ENCODE results near the gene BEGAIN. TPM values are rescaled to one million over a fixed set of nuclear protein-coding genes. Genes with fewer than 3 reads are reported as not detected.

Gene BEGAIN
- total and polyA plus RNA-seq, 2 donors (not counting 3 experiments of a cell fraction or from before 2014, with no cell fraction given), result 0.49 TPM; not detected in 1

- H3K9ac ChIP-seq (replicated peaks; ENCODE audit: extremely low read depth, insufficient read depth, low read length), result no peak overlapping the region
- H3K79me2 ChIP-seq (ENCODE audit: control insufficient read depth, insufficient read depth, low read length), result no peaks in the 10 kb centered on the region
- H3K9me3 ChIP-seq (replicated peaks; ENCODE audit: control insufficient read depth, insufficient read depth, low read length), result no peaks in the 10 kb centered on the region
- no peak for TF ChIP-seq MYC (IDR thresholded peaks at IDR 0.05; ENCODE audit: low read depth, low read length)
- no peak for TF ChIP-seq POLR2A (IDR thresholded peaks at IDR 0.05; ENCODE audit: low read depth, low read length)
- no peak for TF ChIP-seq JUN (IDR thresholded peaks at IDR 0.05; ENCODE audit: borderline replicate concordance, insufficient read depth, insufficient read length, low read depth)
- no peak for TF ChIP-seq CTCF (IDR thresholded peaks at IDR 0.05; ENCODE audit: extremely low read depth in 1 of 2, insufficient read depth in 1 of 2, low read depth in 1 of 2, low read length in 2 of 2)
- TF ChIP-seq FOS (IDR thresholded peaks at IDR 0.05; ENCODE audit: borderline replicate concordance, insufficient read depth, low read length), result no peak
- TF ChIP-seq GATA2 (IDR thresholded peaks at IDR 0.05; ENCODE audit: insufficient read depth, insufficient read length, low read depth, low read length), result no peak
- TF ChIP-seq MAX (IDR thresholded peaks at IDR 0.05; ENCODE audit: insufficient read depth, insufficient read length), result no peak
- no peak for TF ChIP-seq POLR2AphosphoS5 (IDR thresholded peaks at IDR 0.05; ENCODE audit: insufficient read depth, low read depth, low read length)
- TF ChIP-seq EZH2 (IDR thresholded peaks at IDR 0.05; ENCODE audit: borderline replicate concordance, low read depth, low read length, severe bottlenecking), result no peak
- H3K36me3 ChIP-seq (ENCODE audit: control insufficient read depth in 2 of 2, extremely low read depth in 1 of 2, insufficient read depth in 2 of 2, low read length in 2 of 2), result no peaks in the 10 kb centered on the region
- dilution Hi-C loops (cut with MboI; ENCODE audit: extremely low pct_ligation_motif_present, low sequenced_read_pairs) (no loop called here), intact Hi-C loops (cut with micrococcal nuclease) (no loop called here)
- DNase-seq (ENCODE audit: low read depth, low spot score) (no peak), FAIRE-seq (no peak)
- H3K4me3 ChIP-seq (replicated peaks in 1 of 3; ENCODE audit: insufficient read depth in 1 of 3, low read depth in 1 of 3, low read length in 3 of 3), result no peak overlapping the region
- H3K9me1 ChIP-seq (replicated peaks; ENCODE audit: control insufficient read depth, extremely low read depth, insufficient read depth, low read length), result no peaks in the 10 kb centered on the region
- no peaks in the 10 kb centered on the region for H4K20me1 ChIP-seq (replicated peaks; ENCODE audit: control insufficient read depth, extremely low read depth, insufficient read depth, low read length)
- peaks cover 0 to 4% of the 10 kb centered on the region in 2 experiments for H3K27me3 ChIP-seq (ENCODE audit: control insufficient read depth in 2 of 2, insufficient read depth in 2 of 2, low read length in 2 of 2)
- H3K4me1 ChIP-seq (ENCODE audit: control insufficient read depth, extremely low read depth, insufficient read depth, low read length), result no peaks in the 10 kb centered on the region
- no TSS peak for BruUV-seq (replicated peaks)
- no peak overlapping the region for H3K4me2 ChIP-seq (ENCODE audit: insufficient read depth, low read length)
- ChIA-PET POLR2A (no interaction called here), CTCF (no interaction called here)
- no peak overlapping the region for H3K27ac ChIP-seq (ENCODE audit: insufficient read depth, low read depth, low read length)
- no peak overlapping the region for H2AFZ ChIP-seq (ENCODE audit: low read depth, low read length)
Observed at GRCh38 chr14:100611811-100612480, 24.7 kb upstream of the BEGAIN start.
